ENCODE results near the gene CYP2D6.

DNA sequence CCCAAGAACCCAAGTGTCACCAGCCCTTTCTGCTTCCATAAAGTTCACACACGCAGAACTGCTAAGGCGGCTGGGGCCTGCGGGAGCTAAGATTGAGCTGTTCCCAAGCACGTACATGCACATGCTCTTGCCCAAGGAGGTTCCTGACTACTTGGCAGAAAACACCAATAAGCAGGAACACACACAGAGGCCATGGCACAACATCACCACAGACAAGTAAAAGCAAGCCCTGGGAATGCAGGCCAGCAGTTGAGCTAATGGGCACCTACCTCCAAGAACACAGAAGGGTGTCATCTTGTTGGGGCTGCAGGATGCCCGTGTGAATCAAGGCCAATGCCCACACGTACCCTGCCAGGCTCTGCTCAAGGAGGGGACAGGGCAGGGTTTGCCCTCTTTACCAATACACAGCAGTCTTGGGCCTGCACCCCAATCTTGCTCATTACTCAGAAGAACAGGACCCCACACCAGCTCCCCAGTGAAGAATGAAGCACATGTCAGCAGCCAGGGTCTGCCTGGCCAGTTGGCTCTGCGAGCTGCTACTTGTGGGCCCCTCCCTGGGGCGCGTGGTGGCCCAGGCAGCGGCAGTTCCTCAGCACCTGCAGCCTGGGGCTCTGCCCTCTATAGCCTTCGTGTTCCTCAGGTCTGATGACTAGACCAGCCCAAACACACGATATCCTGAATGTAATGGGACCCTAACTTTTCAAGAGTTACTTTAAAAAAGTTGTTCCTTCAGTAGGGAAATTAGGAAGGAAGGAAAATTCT is 32.3 kb upstream of the CYP2D6 start:
- TF ChIP-seq JUN (CRISPR knock-in tag; IDR thresholded peaks at IDR 0.05), result no peak
- no peak for TF ChIP-seq POLR2A (IDR thresholded peaks at IDR 0.05; ENCODE audit: insufficient read depth in 1 of 2, low read depth in 2 of 2, low read length in 2 of 2)
- no peak for TF ChIP-seq POLR2AphosphoS2 (IDR thresholded peaks at IDR 0.05; ENCODE audit: low read depth, low read length)

All from HepG2 (cell line).